ENCODE data around the gene SERPINE1. TPM values are rescaled to one million over a fixed set of nuclear protein-coding genes. Genes with fewer than 3 reads are reported as not detected.

SERPINE1 gene
- total and polyA plus RNA-seq, 2 of the 13 experiments (the other 11 are each of a cell fraction or from before 2014, with no cell fraction given): 21.2 to 1,576 TPM

DNA sequence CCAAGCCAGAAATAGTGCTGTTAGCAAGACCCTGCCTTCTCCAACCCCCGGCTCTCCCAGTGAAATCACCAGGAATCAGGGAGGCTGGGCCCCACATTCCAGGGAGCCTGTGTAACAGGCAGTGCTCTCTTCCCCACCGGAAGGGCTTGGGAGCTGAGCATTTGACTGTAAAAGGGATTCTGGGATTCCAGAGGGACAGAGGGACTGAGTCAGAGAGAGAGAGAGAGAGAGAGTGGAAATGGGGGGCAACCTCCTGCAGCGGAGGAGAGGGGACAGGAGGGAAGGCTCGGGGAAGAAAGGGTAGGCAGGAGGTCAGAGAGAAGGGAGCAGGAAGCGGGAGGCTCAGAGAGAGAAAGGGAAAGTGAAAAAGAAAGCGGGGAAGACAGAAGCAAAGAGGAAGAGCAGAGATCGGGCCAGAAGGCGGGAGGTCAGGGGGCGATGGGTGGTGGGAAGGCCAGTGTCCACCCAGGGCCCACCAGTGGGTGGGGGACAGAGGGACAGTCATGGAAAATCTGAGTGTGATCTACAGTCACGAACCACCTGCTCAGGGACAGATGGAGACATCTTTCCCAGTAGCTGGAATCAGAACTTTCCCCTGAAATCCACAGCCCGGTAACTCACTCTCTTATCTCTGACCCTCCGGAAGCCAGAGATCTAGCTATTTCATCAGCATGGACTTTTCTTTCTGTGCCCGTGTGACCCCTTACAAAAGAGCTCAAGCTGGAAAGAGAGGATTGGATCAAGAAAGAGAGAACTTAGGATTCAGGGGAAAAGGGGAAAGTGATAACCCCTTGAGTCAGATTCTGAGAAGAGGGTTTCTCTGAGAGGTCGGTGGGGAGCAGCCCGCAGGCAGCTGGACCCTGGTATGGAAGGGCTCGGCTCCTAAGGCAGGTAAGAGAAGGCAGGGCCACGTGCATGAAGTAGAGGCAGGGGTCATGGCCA lies 4.6 kb upstream of the SERPINE1 start (continued):
- TF ChIP-seq ZNF646 (CRISPR knock-in tag; IDR thresholded peaks at IDR 0.05) (no peak), ZNF205 (CRISPR knock-in tag; IDR thresholded peaks at IDR 0.05) (no peak), GABPA (IDR thresholded peaks at IDR 0.05; ENCODE audit: low read depth, low read length) (peak; percentile 42), GABPA (CRISPR knock-in tag; IDR thresholded peaks at IDR 0.05; ENCODE audit: low read depth) (no peak), ZNF841 (CRISPR knock-in tag; IDR thresholded peaks at IDR 0.05; ENCODE audit: borderline replicate concordance) (no peak), EHMT2 (IDR thresholded peaks at IDR 0.05; ENCODE audit: borderline replicate concordance, low read depth, low read length) (no peak), U2AF2 (IDR thresholded peaks at IDR 0.05; ENCODE audit: low read depth, low read length) (no peak), ZNF775 (CRISPR knock-in tag; IDR thresholded peaks at IDR 0.05; ENCODE audit: borderline replicate concordance) (peak; percentile 93; the same call in 1 of the 2 replicates), HNRNPUL1 (IDR thresholded peaks at IDR 0.05; ENCODE audit: low read depth, low read length) (no peak), ZSCAN22 (CRISPR knock-in tag; IDR thresholded peaks at IDR 0.05) (no peak), ZNF33A (CRISPR knock-in tag; IDR thresholded peaks at IDR 0.05; ENCODE audit: borderline replicate concordance) (no peak), CHD4 (IDR thresholded peaks at IDR 0.05; ENCODE audit: borderline replicate concordance, low read length) (no peak), TCF7 (IDR thresholded peaks at IDR 0.05; ENCODE audit: low read depth) (peak; percentile 42; the same call in 1 of the 2 replicates), ZNF343 (CRISPR knock-in tag; IDR thresholded peaks at IDR 0.05) (peak; percentile 8; the same call in 1 of the 2 replicates), ZBTB26 (CRISPR knock-in tag; IDR thresholded peaks at IDR 0.05; ENCODE audit: borderline replicate concordance) (no peak), PATZ1 (CRISPR knock-in tag; IDR thresholded peaks at IDR 0.05) (peak; percentile 61), ZNF883 (CRISPR knock-in tag; IDR thresholded peaks at IDR 0.05; ENCODE audit: not compliant biosample characterization) (no peak)
- TF ChIP-seq, protein P1, sequence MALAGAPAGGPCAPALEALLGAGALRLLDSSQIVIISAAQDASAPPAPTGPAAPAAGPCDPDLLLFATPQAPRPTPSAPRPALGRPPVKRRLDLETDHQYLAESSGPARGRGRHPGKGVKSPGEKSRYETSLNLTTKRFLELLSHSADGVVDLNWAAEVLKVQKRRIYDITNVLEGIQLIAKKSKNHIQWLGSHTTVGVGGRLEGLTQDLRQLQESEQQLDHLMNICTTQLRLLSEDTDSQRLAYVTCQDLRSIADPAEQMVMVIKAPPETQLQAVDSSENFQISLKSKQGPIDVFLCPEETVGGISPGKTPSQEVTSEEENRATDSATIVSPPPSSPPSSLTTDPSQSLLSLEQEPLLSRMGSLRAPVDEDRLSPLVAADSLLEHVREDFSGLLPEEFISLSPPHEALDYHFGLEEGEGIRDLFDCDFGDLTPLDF (CRISPR knock-in tag; IDR thresholded peaks at IDR 0.05): no peak

Measured in HepG2 (cell line).